Measurements from ENCODE around the gene ZBED4. TPM values are rescaled to one million over a fixed set of nuclear protein-coding genes. Genes with fewer than 3 reads are reported as not detected.

The ZBED4 gene
- total and polyA plus RNA-seq, 2 experiments from 2014 or later, result 8.5 to 31.9 TPM

DNA sequence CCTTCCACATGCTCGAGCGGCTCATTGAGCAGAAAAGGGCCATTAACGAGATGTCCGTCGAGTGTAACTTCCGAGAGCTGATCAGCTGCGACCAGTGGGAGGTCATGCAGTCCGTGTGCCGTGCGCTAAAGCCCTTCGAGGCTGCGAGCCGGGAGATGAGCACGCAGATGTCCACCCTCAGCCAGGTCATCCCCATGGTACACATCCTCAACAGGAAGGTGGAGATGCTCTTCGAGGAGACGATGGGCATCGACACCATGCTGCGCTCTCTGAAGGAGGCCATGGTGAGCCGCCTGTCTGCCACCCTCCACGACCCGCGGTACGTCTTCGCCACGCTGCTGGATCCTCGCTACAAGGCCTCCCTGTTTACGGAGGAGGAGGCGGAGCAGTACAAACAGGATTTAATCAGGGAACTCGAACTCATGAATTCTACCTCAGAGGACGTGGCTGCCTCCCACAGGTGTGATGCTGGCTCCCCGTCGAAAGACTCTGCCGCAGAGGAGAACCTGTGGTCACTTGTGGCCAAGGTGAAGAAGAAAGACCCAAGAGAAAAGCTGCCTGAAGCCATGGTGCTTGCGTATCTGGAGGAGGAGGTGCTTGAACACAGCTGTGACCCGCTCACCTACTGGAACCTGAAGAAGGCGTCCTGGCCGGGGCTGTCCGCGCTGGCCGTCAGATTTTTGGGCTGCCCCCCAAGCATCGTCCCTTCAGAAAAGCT, 32.9 kb downstream of the ZBED4 start (continued):
- TF ChIP-seq, protein P1, sequence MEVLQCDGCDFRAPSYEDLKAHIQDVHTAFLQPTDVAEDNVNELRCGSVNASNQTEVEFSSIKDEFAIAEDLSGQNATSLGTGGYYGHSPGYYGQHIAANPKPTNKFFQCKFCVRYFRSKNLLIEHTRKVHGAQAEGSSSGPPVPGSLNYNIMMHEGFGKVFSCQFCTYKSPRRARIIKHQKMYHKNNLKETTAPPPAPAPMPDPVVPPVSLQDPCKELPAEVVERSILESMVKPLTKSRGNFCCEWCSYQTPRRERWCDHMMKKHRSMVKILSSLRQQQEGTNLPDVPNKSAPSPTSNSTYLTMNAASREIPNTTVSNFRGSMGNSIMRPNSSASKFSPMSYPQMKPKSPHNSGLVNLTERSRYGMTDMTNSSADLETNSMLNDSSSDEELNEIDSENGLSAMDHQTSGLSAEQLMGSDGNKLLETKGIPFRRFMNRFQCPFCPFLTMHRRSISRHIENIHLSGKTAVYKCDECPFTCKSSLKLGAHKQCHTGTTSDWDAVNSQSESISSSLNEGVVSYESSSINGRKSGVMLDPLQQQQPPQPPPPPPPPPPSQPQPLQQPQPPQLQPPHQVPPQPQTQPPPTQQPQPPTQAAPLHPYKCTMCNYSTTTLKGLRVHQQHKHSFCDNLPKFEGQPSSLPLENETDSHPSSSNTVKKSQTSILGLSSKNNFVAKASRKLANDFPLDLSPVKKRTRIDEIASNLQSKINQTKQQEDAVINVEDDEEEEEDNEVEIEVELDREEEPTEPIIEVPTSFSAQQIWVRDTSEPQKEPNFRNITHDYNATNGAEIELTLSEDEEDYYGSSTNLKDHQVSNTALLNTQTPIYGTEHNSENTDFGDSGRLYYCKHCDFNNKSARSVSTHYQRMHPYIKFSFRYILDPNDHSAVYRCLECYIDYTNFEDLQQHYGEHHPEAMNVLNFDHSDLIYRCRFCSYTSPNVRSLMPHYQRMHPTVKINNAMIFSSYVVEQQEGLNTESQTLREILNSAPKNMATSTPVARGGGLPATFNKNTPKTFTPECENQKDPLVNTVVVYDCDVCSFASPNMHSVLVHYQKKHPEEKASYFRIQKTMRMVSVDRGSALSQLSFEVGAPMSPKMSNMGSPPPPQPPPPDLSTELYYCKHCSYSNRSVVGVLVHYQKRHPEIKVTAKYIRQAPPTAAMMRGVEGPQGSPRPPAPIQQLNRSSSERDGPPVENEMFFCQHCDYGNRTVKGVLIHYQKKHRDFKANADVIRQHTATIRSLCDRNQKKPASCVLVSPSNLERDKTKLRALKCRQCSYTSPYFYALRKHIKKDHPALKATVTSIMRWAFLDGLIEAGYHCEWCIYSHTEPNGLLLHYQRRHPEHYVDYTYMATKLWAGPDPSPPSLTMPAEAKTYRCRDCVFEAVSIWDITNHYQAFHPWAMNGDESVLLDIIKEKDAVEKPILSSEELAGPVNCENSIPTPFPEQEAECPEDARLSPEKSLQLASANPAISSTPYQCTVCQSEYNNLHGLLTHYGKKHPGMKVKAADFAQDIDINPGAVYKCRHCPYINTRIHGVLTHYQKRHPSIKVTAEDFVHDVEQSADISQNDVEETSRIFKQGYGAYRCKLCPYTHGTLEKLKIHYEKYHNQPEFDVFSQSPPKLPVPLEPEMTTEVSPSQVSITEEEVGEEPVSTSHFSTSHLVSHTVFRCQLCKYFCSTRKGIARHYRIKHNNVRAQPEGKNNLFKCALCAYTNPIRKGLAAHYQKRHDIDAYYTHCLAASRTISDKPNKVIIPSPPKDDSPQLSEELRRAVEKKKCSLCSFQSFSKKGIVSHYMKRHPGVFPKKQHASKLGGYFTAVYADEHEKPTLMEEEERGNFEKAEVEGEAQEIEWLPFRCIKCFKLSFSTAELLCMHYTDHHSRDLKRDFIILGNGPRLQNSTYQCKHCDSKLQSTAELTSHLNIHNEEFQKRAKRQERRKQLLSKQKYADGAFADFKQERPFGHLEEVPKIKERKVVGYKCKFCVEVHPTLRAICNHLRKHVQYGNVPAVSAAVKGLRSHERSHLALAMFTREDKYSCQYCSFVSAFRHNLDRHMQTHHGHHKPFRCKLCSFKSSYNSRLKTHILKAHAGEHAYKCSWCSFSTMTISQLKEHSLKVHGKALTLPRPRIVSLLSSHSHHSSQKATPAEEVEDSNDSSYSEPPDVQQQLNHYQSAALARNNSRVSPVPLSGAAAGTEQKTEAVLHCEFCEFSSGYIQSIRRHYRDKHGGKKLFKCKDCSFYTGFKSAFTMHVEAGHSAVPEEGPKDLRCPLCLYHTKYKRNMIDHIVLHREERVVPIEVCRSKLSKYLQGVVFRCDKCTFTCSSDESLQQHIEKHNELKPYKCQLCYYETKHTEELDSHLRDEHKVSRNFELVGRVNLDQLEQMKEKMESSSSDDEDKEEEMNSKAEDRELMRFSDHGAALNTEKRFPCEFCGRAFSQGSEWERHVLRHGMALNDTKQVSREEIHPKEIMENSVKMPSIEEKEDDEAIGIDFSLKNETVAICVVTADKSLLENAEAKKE (CRISPR knock-in tag; IDR thresholded peaks at IDR 0.05), result no peak

DNA sequence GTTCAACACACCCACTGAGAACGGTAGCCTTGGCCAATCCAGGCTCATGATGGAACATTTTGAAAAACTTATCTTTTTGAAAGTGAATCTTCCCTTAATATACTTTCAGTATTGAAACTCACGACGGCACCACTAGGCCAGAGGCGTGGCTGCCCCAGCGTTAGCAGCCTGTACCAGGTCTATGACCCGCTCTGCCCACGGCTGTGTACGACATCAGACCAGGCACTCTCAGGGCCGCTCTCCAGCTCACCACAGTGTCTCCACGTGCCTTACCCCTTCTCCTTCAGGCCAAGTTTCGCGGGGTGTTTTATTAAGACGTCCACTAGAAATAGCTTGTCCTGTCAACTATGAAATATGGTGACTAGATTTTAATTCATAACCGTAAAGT, 33.4 kb downstream of the ZBED4 start:
- no peak overlapping the region for H2AFZ ChIP-seq
- H3K9me2 ChIP-seq (ENCODE audit: insufficient read depth), result 0 out of 2 replicates have a peak, but pooled peaks cover 4% of the 10 kb centered on the region
- Mint-ChIP-seq H3K4me1 (peaks cover 2% of the 10 kb centered on the region; the same call in 2 of the 3 replicates), H3K27ac (no peak overlapping the region), H3K4me3 (no peak overlapping the region), H3K27me3 (ENCODE audit: insufficient read depth, low read depth, poor library complexity) (peaks cover 3% of the 10 kb centered on the region), H3K9me3 (peaks cover 30% of the 10 kb centered on the region), H3K36me3 (ENCODE audit: low read depth) (peaks cover 89% of the 10 kb centered on the region)
- ATAC-seq (no peak), DNase-seq (ENCODE audit: low spot score) (no peak)
- H3K4me1 ChIP-seq (ENCODE audit: insufficient read depth), result no peaks in the 10 kb centered on the region
- H3K27ac ChIP-seq (ENCODE audit: low read depth), result no peak overlapping the region
- peaks cover 28% of the 10 kb centered on the region for H3K79me2 ChIP-seq (replicated peaks; ENCODE audit: insufficient read depth)
- no peak overlapping the region for H3K4me3 ChIP-seq
- no peaks in the 10 kb centered on the region for H3F3A ChIP-seq (replicated peaks; ENCODE audit: low read depth)
- H4K20me1 ChIP-seq (replicated peaks; ENCODE audit: insufficient read depth), result peaks cover 20% of the 10 kb centered on the region
- peaks cover 4% of the 10 kb centered on the region for H3K36me3 ChIP-seq (ENCODE audit: insufficient read depth)
- H3K4me2 ChIP-seq, result no peak overlapping the region
- H3K27me3 ChIP-seq (ENCODE audit: insufficient read depth), result no peaks in the 10 kb centered on the region
- TF ChIP-seq EZH2 (IDR thresholded peaks at IDR 0.05; ENCODE audit: low read depth, unreplicated experiment), result no peak
- TF ChIP-seq, protein P1 (CRISPR knock-in tag; IDR thresholded peaks at IDR 0.05), result no peak
- TF ChIP-seq JUNB (IDR thresholded peaks at IDR 0.05; ENCODE audit: unreplicated experiment), result no peak
- no peak for TF ChIP-seq ZNF114 (CRISPR knock-in tag; IDR thresholded peaks at IDR 0.05)
- TF ChIP-seq, protein P2, sequence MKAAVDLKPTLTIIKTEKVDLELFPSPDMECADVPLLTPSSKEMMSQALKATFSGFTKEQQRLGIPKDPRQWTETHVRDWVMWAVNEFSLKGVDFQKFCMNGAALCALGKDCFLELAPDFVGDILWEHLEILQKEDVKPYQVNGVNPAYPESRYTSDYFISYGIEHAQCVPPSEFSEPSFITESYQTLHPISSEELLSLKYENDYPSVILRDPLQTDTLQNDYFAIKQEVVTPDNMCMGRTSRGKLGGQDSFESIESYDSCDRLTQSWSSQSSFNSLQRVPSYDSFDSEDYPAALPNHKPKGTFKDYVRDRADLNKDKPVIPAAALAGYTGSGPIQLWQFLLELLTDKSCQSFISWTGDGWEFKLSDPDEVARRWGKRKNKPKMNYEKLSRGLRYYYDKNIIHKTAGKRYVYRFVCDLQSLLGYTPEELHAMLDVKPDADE (IDR thresholded peaks at IDR 0.05), result no peak
- TF ChIP-seq STAT1 (IDR thresholded peaks at IDR 0.05; ENCODE audit: unreplicated experiment), result no peak
- TF ChIP-seq EZH2phosphoT487 (IDR thresholded peaks at IDR 0.05; ENCODE audit: unreplicated experiment), result no peak
